HG03095 (cell line): ENCODE measurements around the gene CDKN2AIP.
"Not testable (repeated sequence)": the region's sequence is repeated elsewhere in the genome, so short reads cannot be mapped to it uniquely, and the experiment has no call there.

Source experiments
- ATAC-seq: cut with Tn5 transposase; IDR thresholded peaks from one replicate; pipeline ENCODE4 v1.9.1; 2021; ENCODE audit warnings: moderate library complexity; ENCODE audit not compliant: unreplicated experiment

CDKN2AIP gene

GRCh38 chr4:183447646-183448045 lies 3.2 kb downstream of the CDKN2AIP start:
- ATAC-seq = no peak

- ATAC-seq = no peak
Measured at GRCh38 chr4:183448436-183448835, 4.0 kb downstream of the CDKN2AIP start.

- ATAC-seq = no peak
Measured at GRCh38 chr4:183449193-183449882, 4.9 kb downstream of the CDKN2AIP start.

GRCh38 chr4:183450108-183450507 lies 5.7 kb downstream of the CDKN2AIP start:
- ATAC-seq = no peak

- no peak for ATAC-seq
Measured at GRCh38 chr4:183455431-183456195, 11.2 kb downstream of the CDKN2AIP start.

- ATAC-seq = no peak
Measured at GRCh38 chr4:183458005-183458404, 13.6 kb downstream of the CDKN2AIP start.

GRCh38 chr4:183463903-183464619 lies 19.6 kb downstream of the CDKN2AIP start:
- ATAC-seq = not testable (repeated sequence)

- ATAC-seq = not testable (repeated sequence)
Measured at GRCh38 chr4:183465879-183466278, 21.4 kb downstream of the CDKN2AIP start.

- no peak for ATAC-seq
Measured at GRCh38 chr4:183467246-183467645, 22.8 kb downstream of the CDKN2AIP start.

GRCh38 chr4:183468210-183469095 lies 24.0 kb downstream of the CDKN2AIP start:
- no peak for ATAC-seq

- no peak for ATAC-seq
Measured at GRCh38 chr4:183469285-183469684, 24.8 kb downstream of the CDKN2AIP start.

- no peak for ATAC-seq
Measured at GRCh38 chr4:183469936-183470335, 25.5 kb downstream of the CDKN2AIP start.

GRCh38 chr4:183470821-183471220 lies 26.4 kb downstream of the CDKN2AIP start:
- ATAC-seq = no peak

GRCh38 chr4:183471946-183472708 lies 27.7 kb downstream of the CDKN2AIP start:
- ATAC-seq = peak; percentile 70

GRCh38 chr4:183478123-183478522 lies 33.7 kb downstream of the CDKN2AIP start:
- ATAC-seq = no peak

GRCh38 chr4:183478926-183479325 lies 34.5 kb downstream of the CDKN2AIP start:
- ATAC-seq = no peak

- not testable (repeated sequence) for ATAC-seq
Measured at GRCh38 chr4:183482515-183483095, 38.2 kb downstream of the CDKN2AIP start.

GRCh38 chr4:183483997-183484396 lies 39.6 kb downstream of the CDKN2AIP start:
- no peak for ATAC-seq

GRCh38 chr4:183485411-183486160 lies 41.1 kb downstream of the CDKN2AIP start:
- no peak for ATAC-seq
